Testis (tissue), 2 donors: ENCODE results near the gene DACH2.

ENCODE experiments used
- POLR2A ChIP-seq: fragments of 450-650 bp; IDR thresholded peaks from one replicate; pipeline ENCODE4 v1.6.1; 2017; ENCODE audit warnings: antibody characterized with exemption, mild to moderate bottlenecking, moderate library complexity
- TF ChIP-seq, protein P1 (sequence below), 3 experiments: fragments of 450-650 bp in 2 of 3; fragments of 200-600 bp in 1 of 3; sonication (generic) in 1 of 3; IDR thresholded peaks; one replicate each; pipeline ENCODE4 v1.5.1; 2016 to 2019; ENCODE audit warnings: antibody characterized with exemption in 3 of 3, mild to moderate bottlenecking in 2 of 3, moderate library complexity in 1 of 3

GRCh38 chrX:86237482-86237881 is 89.2 kb downstream of the DACH2 start:
- TF ChIP-seq, protein P1, sequence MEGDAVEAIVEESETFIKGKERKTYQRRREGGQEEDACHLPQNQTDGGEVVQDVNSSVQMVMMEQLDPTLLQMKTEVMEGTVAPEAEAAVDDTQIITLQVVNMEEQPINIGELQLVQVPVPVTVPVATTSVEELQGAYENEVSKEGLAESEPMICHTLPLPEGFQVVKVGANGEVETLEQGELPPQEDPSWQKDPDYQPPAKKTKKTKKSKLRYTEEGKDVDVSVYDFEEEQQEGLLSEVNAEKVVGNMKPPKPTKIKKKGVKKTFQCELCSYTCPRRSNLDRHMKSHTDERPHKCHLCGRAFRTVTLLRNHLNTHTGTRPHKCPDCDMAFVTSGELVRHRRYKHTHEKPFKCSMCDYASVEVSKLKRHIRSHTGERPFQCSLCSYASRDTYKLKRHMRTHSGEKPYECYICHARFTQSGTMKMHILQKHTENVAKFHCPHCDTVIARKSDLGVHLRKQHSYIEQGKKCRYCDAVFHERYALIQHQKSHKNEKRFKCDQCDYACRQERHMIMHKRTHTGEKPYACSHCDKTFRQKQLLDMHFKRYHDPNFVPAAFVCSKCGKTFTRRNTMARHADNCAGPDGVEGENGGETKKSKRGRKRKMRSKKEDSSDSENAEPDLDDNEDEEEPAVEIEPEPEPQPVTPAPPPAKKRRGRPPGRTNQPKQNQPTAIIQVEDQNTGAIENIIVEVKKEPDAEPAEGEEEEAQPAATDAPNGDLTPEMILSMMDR (IDR thresholded peaks at IDR 0.05), result no peak
- no peak for TF ChIP-seq POLR2A
